GM12891 (cell line): ENCODE data around the gene OTOF.

Experiments used
- POLR2A ChIP-seq: IDR thresholded peaks from 2 replicates; pipeline ENCODE4 v1.6.1; 2011; ENCODE audit warnings: low read depth, low read length, control low read depth
- POLR2AphosphoS5 ChIP-seq: IDR thresholded peaks from 2 replicates; pipeline ENCODE4 v1.6.1; 2011; ENCODE audit warnings: low read depth, low read length, control low read depth

DNA sequence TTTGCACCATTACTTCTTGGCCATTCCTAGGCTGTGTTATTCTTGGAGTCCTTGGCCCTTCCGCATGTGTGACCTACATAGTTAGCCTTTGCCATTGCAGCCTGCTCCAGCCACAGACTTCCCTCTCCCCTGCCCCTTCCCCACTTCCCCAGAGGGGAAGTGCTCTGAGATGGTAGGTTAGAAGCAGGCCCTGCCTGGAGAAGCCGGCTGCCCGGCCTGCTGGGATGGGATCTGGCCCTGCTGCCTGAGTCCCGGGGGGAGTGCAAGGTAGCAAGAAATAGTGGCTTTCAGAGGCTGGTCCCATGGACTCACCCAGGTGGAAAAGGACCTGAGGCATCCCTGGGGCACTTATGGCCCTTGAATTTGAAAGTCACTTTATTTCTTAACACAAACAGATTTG lies 28.4 kb upstream of the OTOF start:
- TF ChIP-seq POLR2A, result no peak
- no peak for TF ChIP-seq POLR2AphosphoS5
